Right lobe of liver (tissue), 4 donors: ENCODE measurements around the gene ABCA8.

ENCODE experiments used
- POLR2A ChIP-seq: fragments of 450-650 bp; IDR thresholded peaks from one replicate; pipeline ENCODE4 v1.6.1; 2017; ENCODE audit warnings: antibody characterized with exemption, mild to moderate bottlenecking
- TF ChIP-seq, protein P1 (sequence below), 4 donors: fragments of 200-600 bp in 3 of 4; fragments of 450-650 bp in 1 of 4; IDR thresholded peaks; one replicate each; pipeline versions ENCODE4 v1.5.1 to v1.8.0; 2016 to 2022; ENCODE audit warnings: antibody characterized with exemption in 4 of 4, mild to moderate bottlenecking in 2 of 4
- donor health status: DM: no; HTN: no; CAD: no.
- donor health status: DM: no; HTN: no; CAD: no.
- donor health status: DM: no; HTN: yes; CAD: no.

- TF ChIP-seq, protein P1, sequence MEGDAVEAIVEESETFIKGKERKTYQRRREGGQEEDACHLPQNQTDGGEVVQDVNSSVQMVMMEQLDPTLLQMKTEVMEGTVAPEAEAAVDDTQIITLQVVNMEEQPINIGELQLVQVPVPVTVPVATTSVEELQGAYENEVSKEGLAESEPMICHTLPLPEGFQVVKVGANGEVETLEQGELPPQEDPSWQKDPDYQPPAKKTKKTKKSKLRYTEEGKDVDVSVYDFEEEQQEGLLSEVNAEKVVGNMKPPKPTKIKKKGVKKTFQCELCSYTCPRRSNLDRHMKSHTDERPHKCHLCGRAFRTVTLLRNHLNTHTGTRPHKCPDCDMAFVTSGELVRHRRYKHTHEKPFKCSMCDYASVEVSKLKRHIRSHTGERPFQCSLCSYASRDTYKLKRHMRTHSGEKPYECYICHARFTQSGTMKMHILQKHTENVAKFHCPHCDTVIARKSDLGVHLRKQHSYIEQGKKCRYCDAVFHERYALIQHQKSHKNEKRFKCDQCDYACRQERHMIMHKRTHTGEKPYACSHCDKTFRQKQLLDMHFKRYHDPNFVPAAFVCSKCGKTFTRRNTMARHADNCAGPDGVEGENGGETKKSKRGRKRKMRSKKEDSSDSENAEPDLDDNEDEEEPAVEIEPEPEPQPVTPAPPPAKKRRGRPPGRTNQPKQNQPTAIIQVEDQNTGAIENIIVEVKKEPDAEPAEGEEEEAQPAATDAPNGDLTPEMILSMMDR (IDR thresholded peaks at IDR 0.05): no peak
- TF ChIP-seq POLR2A: no peak
These were observed 47.1 kb downstream of the ABCA8 start for GRCh38 chr17:68908045-68908444.
